SK-N-SH treated with all-trans-retinoic acid at 6 μM for 48 hours (cell line): ENCODE measurements around the gene FHOD3.
A peak's percentile ranks its signal among the peaks of the same experiment; 100 is the strongest.

Experiments
- ATAC-seq: fragments of 200-7000 bp; cut with Tn5 transposase; 3 replicates; pipeline ENCODE4 v1.9.1; 2020; ENCODE audit warnings: mild to moderate bottlenecking, moderate library complexity
- ARNTL ChIP-seq: fragments of 450-650 bp; formaldehyde crosslinking; IDR thresholded peaks from 2 replicates; pipeline ENCODE4 v1.5.0; 2020; ENCODE audit warnings: low read depth, mild to moderate bottlenecking, moderate library complexity, borderline replicate concordance
- CSDC2 ChIP-seq: fragments of 250-450 bp; sonication (Bioruptor Pico); IDR thresholded peaks from 2 replicates; pipeline ENCODE4 v1.5.0; 2020; ENCODE audit warnings: mild to moderate bottlenecking, moderate library complexity
- ESRRG ChIP-seq: fragments of 250-450 bp; sonication (Bioruptor Pico); IDR thresholded peaks from 2 replicates; pipeline ENCODE4 v1.6.1; 2021; ENCODE audit warnings: mild to moderate bottlenecking
- GLIS3 ChIP-seq: fragments of 250-450 bp; sonication (Bioruptor Pico); IDR thresholded peaks from 2 replicates; pipeline ENCODE4 v1.5.0; 2020; ENCODE audit warnings: mild to moderate bottlenecking, moderate library complexity
- ISL1 ChIP-seq: fragments of 250-450 bp; sonication (Bioruptor Pico); IDR thresholded peaks from 2 replicates; pipeline ENCODE4 v2.1.2; 2022; ENCODE audit warnings: mild to moderate bottlenecking, moderate library complexity
- OSR1 ChIP-seq: fragments of 250-450 bp; sonication (Bioruptor Pico); IDR thresholded peaks from 2 replicates; pipeline ENCODE4 v1.8.0; 2022; ENCODE audit warnings: moderate library complexity, mild to moderate bottlenecking, inconsistent platforms
- PPARA ChIP-seq: fragments of 250-450 bp; sonication (Bioruptor Pico); IDR thresholded peaks from 2 replicates; pipeline ENCODE4 v1.5.0; 2020; ENCODE audit warnings: mild to moderate bottlenecking, borderline replicate concordance
- RARB ChIP-seq: fragments of 250-450 bp; sonication (Bioruptor Pico); IDR thresholded peaks from 2 replicates; pipeline ENCODE4 v1.8.0; 2021; ENCODE audit warnings: mild to moderate bottlenecking, moderate library complexity
- SNAI2 ChIP-seq: fragments of 250-450 bp; sonication (Bioruptor Pico); IDR thresholded peaks from 2 replicates; pipeline ENCODE4 v1.5.0; 2020; ENCODE audit warnings: mild to moderate bottlenecking, moderate library complexity
- TCF4 ChIP-seq: fragments of 250-450 bp; sonication (Bioruptor Pico); IDR thresholded peaks from 2 replicates; pipeline ENCODE4 v1.8.0; 2021; ENCODE audit warnings: mild to moderate bottlenecking, moderate library complexity, borderline replicate concordance
- TOX ChIP-seq: fragments of 250-450 bp; sonication (Bioruptor Pico); IDR thresholded peaks from 2 replicates; pipeline ENCODE4 v1.8.0; 2021; ENCODE audit warnings: mild to moderate bottlenecking, moderate library complexity, borderline replicate concordance
- ZC3H10 ChIP-seq: fragments of 250-450 bp; sonication (Bioruptor Pico); IDR thresholded peaks from 2 replicates; pipeline ENCODE4 v1.5.1; 2021; ENCODE audit warnings: mild to moderate bottlenecking, moderate library complexity
- ZFP3 ChIP-seq: fragments of 250-450 bp; sonication (Bioruptor Pico); IDR thresholded peaks from 2 replicates; pipeline ENCODE4 v1.5.0; 2020; ENCODE audit warnings: mild to moderate bottlenecking, moderate library complexity
- ZFP30 ChIP-seq: fragments of 450-650 bp; formaldehyde crosslinking; IDR thresholded peaks from 2 replicates; pipeline ENCODE4 v1.5.0; 2022; ENCODE audit warnings: mild to moderate bottlenecking, moderate library complexity
- ZNF70 ChIP-seq: fragments of 450-650 bp; formaldehyde crosslinking; IDR thresholded peaks from 2 replicates; pipeline ENCODE4 v1.5.0; 2020; ENCODE audit warnings: mild to moderate bottlenecking, moderate library complexity
- TF ChIP-seq, protein P1 (sequence below): fragments of 250-450 bp; sonication (Bioruptor Pico); IDR thresholded peaks from 2 replicates; pipeline ENCODE4 v1.5.1; 2021; ENCODE audit warnings: mild to moderate bottlenecking, moderate library complexity
- TF ChIP-seq, protein P2 (sequence below): fragments of 250-450 bp; sonication (Bioruptor Pico); IDR thresholded peaks from 2 replicates; pipeline ENCODE4 v1.5.0; 2020; ENCODE audit warnings: mild to moderate bottlenecking, moderate library complexity
- TF ChIP-seq, protein P3 (sequence below): fragments of 250-450 bp; sonication (Bioruptor Pico); IDR thresholded peaks from 2 replicates; pipeline ENCODE4 v1.8.0; 2021; ENCODE audit warnings: low read depth, mild to moderate bottlenecking, moderate library complexity, borderline replicate concordance

Gene FHOD3

DNA sequence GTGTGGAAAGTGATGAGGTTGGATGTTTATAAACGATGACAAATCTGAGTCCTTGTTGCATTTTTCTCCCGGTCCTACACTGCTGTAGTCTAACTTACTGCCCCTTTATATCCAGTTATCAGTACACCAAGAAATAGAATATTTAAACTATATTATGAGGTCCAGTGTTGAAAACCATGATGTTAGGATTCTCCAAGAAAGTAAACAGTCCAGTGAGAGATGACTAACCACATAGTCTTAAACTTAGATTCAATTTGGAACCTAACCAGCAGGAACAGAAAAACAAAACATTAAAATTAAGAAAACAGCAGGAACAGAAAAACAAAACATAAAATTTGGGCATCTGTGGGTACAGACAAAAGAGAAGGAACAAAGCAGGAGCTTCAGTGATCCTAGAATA is 388.1 kb downstream of the FHOD3 start:
- no peak for ATAC-seq
- TF ChIP-seq TOX (CRISPR knock-in tag), result no peak
- no peak for TF ChIP-seq ZNF70
- TF ChIP-seq SNAI2 (CRISPR knock-in tag), result no peak
- TF ChIP-seq ZC3H10 (CRISPR knock-in tag), result no peak
- TF ChIP-seq OSR1 (CRISPR knock-in tag), result no peak
- no peak for TF ChIP-seq TCF4 (CRISPR knock-in tag)
- no peak for TF ChIP-seq RARB (CRISPR knock-in tag)
- TF ChIP-seq, protein P1, sequence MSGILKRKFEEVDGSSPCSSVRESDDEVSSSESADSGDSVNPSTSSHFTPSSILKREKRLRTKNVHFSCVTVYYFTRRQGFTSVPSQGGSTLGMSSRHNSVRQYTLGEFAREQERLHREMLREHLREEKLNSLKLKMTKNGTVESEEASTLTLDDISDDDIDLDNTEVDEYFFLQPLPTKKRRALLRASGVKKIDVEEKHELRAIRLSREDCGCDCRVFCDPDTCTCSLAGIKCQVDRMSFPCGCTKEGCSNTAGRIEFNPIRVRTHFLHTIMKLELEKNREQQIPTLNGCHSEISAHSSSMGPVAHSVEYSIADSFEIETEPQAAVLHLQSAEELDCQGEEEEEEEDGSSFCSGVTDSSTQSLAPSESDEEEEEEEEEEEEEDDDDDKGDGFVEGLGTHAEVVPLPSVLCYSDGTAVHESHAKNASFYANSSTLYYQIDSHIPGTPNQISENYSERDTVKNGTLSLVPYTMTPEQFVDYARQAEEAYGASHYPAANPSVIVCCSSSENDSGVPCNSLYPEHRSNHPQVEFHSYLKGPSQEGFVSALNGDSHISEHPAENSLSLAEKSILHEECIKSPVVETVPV (CRISPR knock-in tag), result no peak
- no peak for TF ChIP-seq ZFP3 (CRISPR knock-in tag)

DNA sequence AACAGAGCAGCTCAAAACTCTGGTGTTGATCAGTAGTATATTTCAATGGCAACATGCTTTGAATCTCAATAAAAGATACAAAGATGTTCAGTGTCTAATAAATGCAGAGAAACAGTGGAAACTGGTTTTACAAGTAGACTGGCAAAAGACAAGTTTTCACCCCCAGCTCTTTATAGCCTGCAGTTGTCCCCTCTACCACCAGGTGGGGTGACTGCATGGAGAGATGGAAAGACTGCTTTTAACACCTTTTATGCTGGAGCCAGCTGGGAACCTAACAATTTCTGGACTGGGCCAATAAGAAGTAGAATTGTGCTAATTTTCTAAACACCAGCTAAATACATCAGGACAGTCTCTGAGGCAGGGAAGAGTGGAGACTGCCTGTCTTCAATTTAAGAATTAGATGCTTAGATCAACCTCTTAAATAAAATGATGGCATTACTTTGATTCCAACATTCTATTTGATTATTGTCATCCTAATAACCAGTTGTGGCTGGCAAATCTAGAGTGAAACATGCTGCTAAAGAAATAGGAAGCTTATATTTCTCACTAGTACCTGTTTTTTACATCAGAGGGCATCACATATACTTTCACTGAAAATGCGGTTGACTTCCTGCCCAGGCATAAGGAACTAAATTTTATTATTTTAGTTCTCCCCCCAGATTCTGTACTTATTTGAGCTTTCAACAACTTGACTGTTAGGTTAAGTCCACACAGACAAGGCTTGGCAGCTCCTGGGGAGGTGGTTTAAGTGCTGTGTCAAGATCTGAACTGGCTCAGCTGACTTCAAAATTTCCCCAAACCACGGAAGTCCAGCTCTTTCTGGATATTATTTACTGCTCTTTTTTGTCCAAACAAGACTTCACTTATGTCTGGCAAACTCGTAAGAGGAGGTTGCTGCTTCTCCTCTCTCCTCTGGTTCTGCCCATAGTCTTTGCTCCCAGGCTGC is 390.8 kb downstream of the FHOD3 start:
- 0 out of 3 replicates have a peak, but pooled peaks have one; percentile 28 for ATAC-seq
- TF ChIP-seq GLIS3 (CRISPR knock-in tag) (no peak), ISL1 (CRISPR knock-in tag) (no peak), ZC3H10 (CRISPR knock-in tag) (no peak), ZFP3 (CRISPR knock-in tag) (no peak), OSR1 (CRISPR knock-in tag) (no peak), ARNTL (CRISPR knock-in tag) (no peak)

DNA sequence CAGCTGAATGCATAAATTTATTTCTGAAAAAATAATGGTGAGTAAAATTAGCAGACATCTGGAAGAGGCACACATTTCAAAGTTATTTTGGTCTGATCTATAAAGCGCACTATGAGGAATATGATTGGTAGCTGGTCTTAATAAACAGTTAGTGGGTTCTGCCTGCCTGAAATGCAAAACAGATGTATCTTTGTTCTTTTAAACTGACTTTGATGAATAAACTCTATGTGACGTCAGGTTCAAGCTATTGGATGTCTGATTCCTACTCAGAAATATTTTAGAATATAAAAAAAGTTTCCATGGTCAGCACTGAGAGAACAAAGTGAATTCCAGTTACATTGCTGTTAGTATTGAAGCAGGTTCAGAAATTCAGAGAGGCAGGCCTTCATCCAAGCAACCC is 394.9 kb downstream of the FHOD3 start:
- ATAC-seq, result peak; percentile 82
- peak; percentile 38; the same call in 1 of the 2 replicates for TF ChIP-seq TCF4 (CRISPR knock-in tag)
- no peak for TF ChIP-seq CSDC2 (CRISPR knock-in tag)

DNA sequence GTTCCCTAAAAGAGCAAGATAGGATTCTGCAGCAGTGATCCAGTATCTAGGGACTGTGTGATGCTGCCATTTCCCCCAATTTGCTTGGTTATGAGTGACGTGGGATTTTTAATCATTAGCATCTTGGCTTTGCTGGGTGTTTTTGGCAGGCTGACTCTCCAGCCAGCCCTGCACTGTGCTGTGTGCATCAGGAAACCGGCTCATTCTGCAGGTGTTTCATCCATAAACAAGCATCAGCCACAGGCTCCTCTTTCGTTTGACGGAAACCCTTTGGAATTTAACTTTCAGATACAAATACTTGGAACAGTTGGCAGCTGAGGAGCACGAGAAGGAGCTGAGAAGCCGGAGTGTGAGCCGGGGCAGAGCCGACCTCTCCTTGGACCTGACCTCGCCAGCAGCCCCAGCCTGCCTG is 395.4 kb downstream of the FHOD3 start:
- TF ChIP-seq, protein P2, sequence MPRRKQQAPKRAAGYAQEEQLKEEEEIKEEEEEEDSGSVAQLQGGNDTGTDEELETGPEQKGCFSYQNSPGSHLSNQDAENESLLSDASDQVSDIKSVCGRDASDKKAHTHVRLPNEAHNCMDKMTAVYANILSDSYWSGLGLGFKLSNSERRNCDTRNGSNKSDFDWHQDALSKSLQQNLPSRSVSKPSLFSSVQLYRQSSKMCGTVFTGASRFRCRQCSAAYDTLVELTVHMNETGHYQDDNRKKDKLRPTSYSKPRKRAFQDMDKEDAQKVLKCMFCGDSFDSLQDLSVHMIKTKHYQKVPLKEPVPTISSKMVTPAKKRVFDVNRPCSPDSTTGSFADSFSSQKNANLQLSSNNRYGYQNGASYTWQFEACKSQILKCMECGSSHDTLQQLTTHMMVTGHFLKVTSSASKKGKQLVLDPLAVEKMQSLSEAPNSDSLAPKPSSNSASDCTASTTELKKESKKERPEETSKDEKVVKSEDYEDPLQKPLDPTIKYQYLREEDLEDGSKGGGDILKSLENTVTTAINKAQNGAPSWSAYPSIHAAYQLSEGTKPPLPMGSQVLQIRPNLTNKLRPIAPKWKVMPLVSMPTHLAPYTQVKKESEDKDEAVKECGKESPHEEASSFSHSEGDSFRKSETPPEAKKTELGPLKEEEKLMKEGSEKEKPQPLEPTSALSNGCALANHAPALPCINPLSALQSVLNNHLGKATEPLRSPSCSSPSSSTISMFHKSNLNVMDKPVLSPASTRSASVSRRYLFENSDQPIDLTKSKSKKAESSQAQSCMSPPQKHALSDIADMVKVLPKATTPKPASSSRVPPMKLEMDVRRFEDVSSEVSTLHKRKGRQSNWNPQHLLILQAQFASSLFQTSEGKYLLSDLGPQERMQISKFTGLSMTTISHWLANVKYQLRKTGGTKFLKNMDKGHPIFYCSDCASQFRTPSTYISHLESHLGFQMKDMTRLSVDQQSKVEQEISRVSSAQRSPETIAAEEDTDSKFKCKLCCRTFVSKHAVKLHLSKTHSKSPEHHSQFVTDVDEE (CRISPR knock-in tag), result no peak
- no peak for TF ChIP-seq ESRRG (CRISPR knock-in tag)
- TF ChIP-seq ZFP3 (CRISPR knock-in tag), result no peak
- TF ChIP-seq CSDC2 (CRISPR knock-in tag), result no peak
- no peak for TF ChIP-seq RARB (CRISPR knock-in tag)
- no peak for TF ChIP-seq ZNF70
- TF ChIP-seq PPARA, result no peak
- no peak for TF ChIP-seq ZFP30 (CRISPR knock-in tag)
- TF ChIP-seq, protein P1 (CRISPR knock-in tag), result no peak
- TF ChIP-seq ARNTL (CRISPR knock-in tag), result no peak
- TF ChIP-seq, protein P3, sequence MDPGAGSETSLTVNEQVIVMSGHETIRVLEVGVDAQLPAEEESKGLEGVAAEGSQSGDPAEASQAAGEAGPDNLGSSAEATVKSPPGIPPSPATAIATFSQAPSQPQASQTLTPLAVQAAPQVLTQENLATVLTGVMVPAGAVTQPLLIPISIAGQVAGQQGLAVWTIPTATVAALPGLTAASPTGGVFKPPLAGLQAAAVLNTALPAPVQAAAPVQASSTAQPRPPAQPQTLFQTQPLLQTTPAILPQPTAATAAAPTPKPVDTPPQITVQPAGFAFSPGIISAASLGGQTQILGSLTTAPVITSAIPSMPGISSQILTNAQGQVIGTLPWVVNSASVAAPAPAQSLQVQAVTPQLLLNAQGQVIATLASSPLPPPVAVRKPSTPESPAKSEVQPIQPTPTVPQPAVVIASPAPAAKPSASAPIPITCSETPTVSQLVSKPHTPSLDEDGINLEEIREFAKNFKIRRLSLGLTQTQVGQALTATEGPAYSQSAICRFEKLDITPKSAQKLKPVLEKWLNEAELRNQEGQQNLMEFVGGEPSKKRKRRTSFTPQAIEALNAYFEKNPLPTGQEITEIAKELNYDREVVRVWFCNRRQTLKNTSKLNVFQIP (CRISPR knock-in tag), result no peak
- TF ChIP-seq OSR1 (CRISPR knock-in tag), result no peak
- peak; percentile 66 for ATAC-seq
